ENCODE measurements around the gene ALX3.

ALX3 gene

DNA sequence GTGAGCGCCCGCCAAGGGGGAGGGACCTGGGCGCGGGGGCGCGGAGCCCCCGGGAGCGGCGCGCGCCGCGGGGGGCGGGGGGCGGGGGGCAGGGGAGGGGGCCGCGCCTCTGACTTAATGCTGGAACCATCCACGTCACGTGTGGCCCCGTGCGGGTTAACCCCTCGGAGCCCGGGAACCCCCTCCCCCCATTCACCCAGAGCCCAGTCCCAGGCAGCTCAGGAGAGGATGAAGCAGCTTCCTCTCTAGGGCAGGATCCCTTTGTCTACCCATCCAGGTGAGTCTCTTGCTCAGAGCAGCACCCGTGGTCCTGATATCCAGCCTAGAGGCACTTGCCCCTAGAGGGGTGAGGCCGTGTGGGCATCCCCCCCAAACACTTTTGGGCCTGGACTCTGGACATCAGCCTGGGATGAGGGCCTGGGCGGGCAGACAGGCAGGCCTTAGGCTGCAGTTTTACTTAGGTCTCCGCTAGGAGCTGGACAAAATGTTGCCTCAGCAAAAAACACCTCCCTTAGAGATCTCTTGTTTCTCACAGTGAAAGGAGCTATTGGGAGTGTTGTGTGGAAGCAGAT, at the start of gene ALX3:
ALX3 (minus strand) TSS at position 2 of the 572 bp plus-strand sequence. CDS start 60 bp downstream, outside the sequence.
- DNase-seq, result no peak

DNA sequence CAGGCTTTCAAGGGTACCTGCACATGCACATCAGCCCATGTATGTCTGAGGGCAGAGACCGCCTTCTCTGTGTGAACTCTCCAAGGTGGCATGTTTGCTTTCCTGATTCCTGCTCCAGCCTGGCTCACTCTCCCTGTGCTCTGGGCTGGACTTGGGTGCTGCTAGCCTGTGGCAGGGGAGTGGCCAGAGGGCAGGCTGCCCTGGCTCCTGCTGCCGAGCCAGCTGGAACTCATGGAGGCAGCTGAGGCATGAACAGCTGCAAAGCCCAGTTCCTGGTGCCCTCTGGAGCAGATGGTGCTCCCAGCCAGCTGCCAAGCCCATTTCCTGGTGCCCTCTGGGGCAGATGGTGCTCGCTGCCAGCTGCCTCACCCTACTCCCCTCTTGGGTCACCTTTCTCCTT, 49.4 kb upstream of the ALX3 start:
- DNase-seq, result no peak

DNA sequence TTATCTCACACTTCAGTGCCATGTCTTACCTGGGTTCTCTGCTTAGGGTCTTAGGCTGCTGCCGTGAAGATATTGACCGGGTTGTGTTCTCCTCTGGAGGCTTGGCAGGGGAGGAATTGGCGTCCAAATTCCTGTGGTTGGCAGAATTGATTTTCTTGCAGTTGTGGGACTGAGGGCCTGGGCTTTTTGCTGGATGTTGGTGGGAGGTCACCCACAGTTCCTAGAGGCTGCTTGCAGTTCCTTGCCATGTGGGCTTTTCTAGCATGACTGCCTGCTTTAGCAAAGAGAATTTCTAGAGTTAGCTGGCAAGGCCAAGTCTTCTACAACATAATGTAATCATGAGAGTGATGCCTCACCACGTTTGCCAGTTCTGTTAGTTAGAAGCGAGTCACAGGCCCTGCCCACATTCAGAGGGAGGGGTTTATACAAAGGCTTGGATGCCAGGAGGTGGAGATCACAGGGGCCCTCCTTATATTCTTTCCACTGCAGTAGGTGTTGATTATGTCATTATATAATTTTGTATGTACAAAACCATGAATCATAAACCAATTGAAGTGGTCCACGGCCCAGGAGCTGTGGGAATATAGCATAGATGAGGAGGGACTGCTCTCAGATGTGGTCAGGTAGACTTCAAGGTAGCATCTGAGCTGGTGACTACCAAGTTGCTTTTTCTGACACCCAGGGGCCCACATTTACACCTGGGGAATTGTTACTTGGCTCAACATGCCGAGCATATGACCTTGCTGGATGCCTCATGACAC, 48.3 kb upstream of the ALX3 start:
- DNase-seq, result peak; percentile 47

DNA sequence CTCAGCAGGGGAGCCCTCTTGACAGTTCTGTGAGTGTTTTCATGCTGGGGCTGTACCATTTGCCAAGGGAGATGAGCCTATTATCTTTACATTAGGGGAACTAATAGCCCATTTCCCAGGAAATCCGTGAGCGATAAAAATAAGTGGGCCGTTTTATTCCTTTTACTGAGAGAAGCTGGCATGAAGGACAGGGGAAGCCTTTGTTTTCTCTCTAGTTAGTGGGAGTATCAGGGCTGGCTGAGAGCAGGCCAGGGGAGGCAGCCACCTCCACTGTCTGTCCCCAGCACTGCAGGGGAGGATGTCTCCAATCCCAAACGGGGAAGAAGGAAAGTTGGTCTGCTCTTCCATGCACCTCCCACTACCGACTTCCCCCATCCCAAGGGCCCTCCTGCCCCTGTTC, 44.3 kb upstream of the ALX3 start:
- DNase-seq, result no peak

DNA sequence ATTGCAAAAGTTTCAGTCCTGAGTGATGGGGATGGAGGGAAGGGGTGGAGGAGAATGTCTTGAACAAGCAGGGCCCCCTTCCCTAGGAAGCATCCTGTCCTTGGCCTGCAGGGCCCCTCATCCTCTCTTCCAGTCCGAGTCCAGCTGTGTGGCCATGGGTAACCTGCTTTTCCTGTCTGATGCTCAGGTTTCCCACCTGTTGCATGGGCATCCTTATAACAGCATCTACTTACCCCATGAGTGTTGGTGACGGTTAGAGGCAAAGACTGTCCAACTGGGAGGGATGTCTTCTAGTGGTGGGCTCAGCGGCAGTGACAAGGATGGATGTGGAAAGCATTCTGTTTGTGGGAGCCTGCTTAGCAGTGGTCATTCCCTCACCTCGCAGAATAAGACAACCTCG, 43.7 kb upstream of the ALX3 start:
- no peak for DNase-seq

DNA sequence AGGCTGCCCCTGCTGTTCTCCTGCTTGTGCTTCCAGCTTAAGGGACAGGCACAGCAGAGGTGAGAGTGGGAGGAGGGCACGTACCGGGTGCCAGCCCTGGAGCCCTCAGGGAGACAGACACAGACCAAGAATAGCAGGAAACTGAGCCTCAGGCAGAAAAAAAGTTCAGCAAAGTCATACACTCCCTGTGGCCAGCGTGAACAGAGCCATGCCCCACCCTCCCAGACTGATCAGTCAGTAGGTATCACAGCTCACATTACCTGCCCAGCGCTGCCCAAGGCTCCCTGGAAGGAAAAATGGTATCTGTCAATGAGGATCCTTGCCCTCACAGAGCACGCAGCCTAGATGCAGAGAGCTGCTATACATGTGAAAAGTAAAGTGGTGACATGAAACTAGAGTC, 43.1 kb upstream of the ALX3 start:
- DNase-seq, result no peak

DNA sequence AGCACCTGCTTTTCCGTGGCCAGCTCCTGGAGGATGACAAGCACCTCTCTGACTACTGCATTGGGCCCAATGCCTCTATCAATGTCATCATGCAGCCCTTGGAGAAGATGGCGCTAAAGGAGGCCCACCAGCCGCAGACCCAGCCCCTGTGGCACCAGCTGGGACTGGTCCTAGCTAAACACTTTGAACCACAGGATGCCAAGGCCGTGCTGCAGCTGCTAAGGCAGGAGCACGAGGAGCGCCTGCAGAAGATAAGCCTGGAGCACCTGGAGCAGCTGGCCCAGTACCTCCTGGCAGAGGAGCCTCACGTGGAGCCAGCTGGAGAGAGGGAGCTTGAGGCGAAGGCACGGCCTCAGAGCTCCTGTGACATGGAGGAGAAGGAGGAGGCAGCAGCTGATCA, 42.2 kb upstream of the ALX3 start:
- no peak for DNase-seq

DNA sequence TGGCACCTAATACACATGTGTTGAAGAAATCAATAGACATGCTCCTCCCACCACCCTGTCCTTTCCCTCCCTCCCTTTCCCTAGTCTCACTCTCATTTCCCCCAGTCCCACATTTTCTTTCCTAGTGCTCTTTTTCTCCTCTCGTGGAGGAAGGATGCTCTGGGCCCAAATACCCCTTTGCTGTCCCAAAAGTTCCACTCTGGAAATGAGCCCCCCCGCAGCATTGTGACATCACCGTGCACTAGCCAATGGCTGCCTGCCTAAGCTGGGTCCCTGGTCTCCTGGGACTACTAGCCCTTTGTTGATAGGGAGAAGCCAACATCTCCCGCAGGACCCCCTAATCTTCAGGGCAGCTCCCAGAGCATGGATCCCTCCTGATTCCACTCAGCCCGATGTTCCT, 41.7 kb upstream of the ALX3 start, which contains the start of gene UBL4B:
UBL4B (plus strand) TSS at position 301 of the 400 bp plus-strand sequence; CDS start at position 393, 92 bp downstream.
- no peak for DNase-seq

DNA sequence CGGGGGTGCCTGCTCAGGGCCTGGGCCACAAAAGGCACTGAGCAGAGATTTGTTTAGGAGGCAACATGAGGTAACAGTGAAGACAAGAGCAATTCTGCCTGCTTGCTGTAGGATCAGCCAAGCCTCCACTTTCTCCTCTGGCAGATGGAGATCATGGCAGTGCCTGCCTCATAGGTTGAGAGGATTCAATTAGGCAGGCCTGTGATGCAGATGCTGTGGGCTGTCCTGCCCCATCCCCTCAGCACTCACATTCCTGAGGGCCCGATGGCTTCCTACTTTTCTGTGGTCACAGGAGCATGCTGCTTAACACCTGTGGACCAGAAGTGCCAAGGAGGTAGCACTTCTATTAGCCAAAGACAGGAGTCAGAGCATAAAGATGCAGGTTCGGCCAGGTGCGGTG, 40.6 kb upstream of the ALX3 start:
- no peak for DNase-seq

DNA sequence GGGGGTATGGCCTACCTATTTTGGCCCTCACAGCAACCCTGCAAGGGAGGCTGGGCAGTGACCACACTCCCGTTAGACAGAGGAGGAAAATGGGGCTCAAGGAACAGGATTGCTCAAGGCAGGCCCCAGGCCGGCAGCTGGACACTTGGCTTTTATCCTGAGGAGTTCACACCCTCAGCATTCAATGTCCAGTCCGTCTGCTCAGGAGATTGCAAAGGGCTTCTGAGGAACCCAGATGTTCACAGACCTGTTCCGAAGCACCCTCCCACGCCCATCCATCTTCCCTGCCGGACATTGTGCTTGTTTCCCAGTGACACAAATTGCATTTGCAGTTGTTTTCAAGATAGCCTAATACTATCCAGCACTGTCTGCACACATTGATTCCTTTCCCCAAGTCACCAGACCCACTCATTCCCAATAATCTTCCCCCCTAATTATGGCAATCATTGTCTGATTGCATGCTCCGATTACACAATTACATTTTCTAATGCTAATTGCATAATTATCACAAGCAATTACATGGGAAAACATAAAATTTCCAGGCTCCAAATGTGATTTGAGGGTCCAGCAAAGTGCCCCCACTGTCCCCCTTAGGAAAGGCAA, 37.5 kb upstream of the ALX3 start:
- DNase-seq, result no peak

DNA sequence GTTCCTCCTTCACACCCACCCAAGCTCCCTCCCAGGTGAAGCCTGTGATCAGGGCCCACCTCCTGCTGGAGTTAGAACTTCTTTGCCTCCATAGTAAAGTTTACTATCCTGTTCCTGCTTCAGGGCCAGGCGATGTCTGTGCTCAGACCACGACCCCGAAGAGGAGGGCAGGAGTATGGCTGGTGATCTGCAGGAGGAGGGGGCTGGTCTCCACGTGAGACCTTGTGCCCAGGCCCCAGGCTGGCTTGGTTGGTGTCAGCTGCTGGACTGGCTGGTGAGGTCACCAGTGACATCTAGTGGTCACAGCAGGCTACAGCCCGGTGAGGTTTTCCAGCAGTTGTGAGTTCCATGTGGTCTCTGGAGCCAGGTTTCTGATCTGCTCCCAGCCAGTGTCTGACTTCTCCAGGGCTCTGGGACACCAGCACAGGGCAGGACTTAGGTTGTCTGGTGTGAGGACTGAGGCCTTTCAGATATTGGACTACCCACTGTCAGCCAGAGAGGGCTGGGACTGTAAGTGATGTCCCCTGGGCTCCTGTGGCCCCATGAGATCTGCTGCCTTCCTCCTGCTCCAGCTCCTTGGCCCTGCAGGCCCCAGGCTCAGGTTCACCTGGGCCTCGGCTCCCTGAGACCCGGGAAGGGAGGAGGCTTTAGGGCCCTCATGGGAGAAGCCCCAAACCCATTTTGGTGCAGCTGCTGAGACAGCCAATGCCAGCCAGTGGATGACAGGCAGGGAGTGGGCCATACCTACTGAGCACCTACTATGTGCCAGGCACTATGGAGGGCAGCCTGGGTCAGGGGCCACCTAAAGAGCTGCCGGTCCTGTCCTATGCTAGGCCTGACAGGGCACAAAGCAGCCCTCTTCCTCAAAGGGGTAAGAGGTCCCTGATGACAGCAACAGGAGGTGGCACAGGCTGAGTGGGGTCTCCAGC, 35.8 kb upstream of the ALX3 start:
- DNase-seq, result peak; percentile 60

DNA sequence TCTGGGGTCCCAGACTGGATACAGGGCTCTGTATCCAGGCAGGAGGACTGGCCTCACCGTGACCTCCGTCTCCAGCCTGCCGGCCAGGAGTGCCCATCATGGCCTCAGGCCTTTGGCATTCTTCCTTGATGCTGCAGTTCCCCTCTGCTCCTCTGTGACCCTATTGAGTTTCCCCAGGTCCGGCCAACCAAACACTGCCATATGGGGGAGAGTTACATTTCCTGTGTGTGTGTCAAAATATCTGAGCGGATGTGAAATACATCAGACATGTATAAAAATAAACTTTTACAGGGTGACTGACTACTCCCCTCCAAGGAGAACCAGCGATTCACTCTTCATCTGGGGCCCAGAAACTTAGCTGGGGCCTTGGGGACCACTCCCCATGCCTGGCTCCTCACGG, 31.6 kb upstream of the ALX3 start:
- DNase-seq, result no peak

DNA sequence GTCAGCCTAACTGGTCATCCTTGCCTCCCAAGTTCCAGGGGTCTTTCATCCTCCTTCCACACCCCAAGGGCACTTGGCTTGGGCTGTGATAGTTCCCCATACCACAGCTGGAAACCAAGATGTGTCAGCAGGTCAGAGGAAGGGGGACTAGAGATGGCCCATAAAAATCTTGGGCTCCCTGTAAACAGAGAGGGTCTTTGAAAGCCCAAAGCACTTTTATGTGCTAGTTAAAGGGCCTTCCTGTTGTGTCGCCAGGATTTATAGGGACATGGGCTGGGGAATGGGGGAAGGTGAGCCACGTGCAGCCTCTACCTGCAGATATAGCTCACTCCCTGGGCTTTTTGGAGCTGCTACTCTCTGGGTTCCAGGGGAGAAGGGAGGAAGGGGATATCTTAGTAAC, 29.9 kb upstream of the ALX3 start:
- no peak for DNase-seq

DNA sequence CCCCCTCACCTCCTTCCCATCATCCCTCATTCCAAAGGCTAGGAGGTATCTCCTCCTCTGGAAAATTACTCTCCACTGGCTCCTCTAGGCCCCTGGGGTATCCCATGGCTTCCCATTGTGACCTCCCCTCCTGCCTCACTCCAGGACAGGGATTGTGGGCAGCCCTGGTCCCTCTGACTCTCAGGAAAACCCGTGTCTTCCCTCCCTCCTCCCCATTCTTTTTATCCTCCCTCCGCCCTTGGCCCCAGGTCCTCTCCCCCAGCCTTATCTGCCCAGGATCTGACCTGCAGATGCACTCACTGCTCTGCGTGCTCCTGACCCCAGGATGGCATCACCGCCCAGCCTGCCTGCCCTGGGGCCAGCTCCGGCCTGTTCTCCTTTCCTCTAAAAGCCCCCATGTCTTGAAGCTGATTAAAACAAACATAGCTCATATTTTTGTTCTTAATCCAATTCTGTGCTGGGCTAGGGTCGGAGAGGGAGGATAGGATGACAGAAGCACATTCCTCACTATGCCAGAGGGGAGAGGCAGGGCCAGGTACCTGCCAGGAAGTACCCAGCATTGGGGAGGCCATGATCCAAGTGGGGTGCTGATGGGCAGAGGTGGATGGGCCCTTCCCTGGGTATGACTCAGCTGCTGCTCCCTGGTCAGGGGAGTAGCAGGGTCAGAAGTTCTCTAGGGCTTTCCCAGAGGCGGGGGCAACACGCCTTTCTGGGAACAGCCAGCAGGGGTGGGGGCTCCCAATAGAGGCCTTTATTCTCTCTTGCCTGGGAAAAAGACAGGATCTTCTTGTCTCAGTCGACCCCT, 28.0 kb upstream of the ALX3 start:
- no peak for DNase-seq

DNA sequence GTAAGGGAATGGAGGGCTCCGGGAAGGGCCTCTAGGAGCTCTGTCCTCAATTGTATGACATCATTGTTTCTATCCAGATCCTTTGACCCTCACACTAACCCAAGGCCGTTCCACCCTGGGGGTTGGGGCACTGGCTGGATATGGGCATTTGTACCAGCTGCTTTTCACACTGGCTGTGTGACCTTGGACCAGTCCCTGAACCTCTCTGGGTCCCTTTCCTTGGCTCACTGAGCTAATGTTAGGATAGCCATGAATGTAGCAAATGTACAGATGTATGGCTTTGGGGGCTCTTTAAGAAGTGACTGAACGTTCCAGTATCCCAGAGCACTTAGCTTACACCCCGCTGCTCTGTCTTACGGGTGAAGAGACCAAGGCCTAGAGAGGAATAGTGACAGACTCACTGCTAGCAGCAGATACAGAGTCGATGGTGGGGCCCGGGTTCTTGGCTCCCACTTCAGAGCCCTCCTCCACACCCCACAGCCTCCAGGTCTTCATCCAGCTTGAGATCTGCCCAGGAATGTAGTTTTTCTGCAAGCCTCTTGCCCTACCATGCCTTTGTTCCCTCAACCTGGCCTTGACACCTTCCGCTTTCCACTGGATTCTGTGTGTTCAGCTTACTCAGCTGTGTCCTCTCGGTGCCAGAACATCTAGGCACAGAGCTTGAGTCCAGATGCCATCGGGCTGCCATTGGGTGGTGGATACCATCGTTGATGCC, 27.2 kb upstream of the ALX3 start:
- DNase-seq, result no peak

DNA sequence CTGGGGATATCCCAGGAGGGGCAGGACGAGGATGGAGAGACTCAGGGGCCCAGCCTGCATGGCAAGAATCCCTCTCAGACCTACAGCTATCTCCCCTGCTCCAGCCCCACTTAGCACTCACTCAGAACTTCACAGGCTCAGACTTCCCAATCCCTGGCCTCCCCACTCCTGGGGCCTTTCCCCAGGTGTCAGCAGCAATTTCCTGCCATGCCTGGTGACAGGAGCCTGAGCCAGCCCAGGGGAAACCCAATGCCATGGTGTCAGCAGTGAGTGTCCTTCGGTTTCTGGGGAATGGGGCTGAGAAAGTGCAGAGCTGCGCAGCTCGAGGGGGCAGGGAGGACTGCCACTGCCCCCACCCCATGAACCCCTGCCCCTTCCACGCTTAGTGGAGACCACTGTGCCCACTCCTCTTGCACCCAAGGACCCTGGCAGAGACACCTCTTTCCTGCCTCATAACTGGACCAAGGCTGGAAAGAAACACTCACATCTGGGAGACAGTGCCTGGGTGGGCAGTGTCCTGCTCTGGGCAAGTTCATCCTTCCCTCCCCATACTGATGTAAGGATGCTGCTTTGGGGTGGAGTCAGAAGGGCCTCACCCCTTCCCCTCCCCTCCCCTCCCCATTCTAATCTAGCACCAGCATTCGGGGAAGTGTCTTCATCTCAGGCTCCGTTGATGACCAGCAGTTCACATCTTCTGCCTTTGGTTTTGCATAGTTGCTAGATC, 24.6 kb upstream of the ALX3 start:
- no peak for DNase-seq

DNA sequence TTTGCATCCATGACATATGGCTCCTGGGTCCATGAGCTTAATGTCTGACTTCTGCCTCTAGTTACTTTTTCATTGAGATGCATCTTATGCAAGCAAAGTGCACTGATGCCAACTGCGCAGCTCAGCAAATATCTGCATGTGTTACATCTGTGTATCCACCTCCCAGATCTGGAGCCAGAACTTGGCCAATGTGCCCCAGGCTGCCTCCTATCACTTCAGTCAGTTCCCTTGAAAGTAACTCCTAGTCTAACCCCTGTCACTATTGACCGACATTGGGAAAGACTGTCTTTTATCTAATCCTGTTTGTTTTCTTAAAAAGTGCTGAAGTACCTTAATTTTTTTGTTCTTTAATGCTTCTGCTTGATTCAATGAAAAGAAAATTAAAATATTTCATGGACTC, 22.5 kb upstream of the ALX3 start:
- no peak for DNase-seq

DNA sequence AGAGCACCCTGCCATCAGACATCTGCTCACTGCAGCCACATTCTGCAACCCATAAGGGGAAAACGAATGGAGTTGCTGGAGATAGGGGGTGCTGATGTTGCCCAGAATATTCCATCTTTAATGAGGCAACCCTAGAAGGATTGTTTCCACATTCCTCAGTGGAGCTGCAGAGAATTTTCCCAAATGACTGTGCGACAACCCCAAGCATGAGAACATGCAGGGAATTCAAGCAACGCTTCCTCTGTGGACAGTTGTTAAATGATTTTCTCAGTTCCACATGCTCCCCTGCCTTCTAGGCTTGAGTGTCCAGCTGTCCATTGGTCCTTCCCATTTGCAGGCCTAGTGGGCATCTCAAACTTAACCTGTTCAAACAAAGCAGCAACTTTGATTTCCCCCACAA, 21.3 kb upstream of the ALX3 start:
- no peak for DNase-seq

DNA sequence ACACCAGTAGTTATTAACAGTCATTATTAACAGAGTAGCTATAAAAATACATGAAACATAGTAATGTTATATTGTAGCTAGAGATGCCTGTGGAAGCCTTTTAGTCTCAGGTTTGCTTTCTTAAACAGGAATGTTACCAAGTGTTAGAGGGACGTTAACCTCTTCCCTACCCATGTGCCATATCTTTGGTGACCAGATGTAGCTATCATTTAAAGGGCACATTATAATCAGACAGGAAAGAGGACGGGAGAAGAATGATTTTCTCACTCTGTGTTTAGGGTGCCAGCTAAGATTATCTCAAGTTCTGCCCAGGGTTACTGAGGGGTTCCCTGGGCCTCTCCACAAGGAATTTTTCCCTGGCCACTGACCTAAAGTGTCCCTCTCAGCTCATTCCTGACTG, 20.9 kb upstream of the ALX3 start:
- DNase-seq, result no peak

DNA sequence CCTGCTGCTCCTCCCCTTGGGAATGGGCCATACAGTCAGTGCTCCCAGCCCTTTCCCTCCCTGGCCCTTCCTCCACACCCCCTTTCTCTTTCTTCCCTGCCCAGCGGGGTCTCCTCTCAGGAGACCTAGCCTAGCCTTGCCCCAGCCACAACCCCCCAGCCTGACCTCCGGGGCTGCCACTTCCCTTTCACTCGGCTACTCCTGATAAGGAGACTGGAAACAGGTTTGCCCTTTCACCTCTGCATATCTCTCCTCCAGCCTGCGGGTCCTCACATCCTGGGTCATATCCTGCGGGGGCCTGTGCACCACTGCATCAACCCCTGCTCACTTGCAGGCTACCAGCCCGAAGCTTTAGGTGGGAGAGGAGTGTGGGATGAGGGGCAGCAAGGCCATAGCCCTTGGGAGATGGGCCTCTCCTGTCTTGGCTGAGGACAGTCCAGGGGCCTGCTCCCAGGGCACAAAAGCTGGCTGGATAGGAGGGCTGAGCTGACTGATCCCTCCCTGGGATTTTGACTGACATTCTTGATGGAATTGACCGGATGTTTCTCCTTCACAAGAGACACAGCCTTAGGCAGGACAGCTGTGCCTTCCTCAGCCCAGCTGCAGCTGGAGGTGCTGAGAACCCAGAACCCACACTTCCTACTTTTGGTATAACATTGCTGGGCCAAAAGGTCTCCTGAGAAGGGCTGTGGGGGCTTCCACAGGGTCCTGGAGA, 19.2 kb upstream of the ALX3 start:
- no peak for DNase-seq
